Muscle layer of duodenum (tissue), 2 donors: ENCODE results near the gene UGT1A7.

ENCODE experiments used
- H3K27ac ChIP-seq: one replicate; pipeline ENCODE4 v1.7.0; 2013; ENCODE audit warnings: mild to moderate bottlenecking, low read length
- H3K27me3 ChIP-seq: one replicate; pipeline ENCODE4 v1.7.0; 2013; ENCODE audit warnings: low read depth, mild to moderate bottlenecking, control low read depth, low read length
- H3K36me3 ChIP-seq, 2 donors: one replicate each; pipeline ENCODE4 v1.7.0; 2013; ENCODE audit warnings: low read length in 2 of 2, control low read depth in 1 of 2, mild to moderate bottlenecking in 1 of 2; ENCODE audit not compliant: insufficient read depth in 2 of 2, control insufficient read depth in 1 of 2
- H3K4me1 ChIP-seq, 2 donors: one replicate each; pipeline ENCODE4 v1.7.0; 2013; ENCODE audit warnings: low read length in 2 of 2, mild to moderate bottlenecking in 2 of 2, control low read depth in 1 of 2, moderate library complexity in 1 of 2; ENCODE audit not compliant: insufficient read depth in 2 of 2, control insufficient read depth in 1 of 2
- H3K4me3 ChIP-seq, 2 donors: one replicate each; pipeline ENCODE4 v1.7.0; 2013; ENCODE audit warnings: low read length in 2 of 2, low read depth in 1 of 2, mild to moderate bottlenecking in 1 of 2
- H3K9me3 ChIP-seq, 2 donors: one replicate each; pipeline ENCODE4 v1.7.0; 2013; ENCODE audit warnings: low read length in 2 of 2, control low read depth in 1 of 2, mild to moderate bottlenecking in 1 of 2; ENCODE audit not compliant: control insufficient read depth in 1 of 2
- donor health status: healthy.

The UGT1A7 gene

DNA sequence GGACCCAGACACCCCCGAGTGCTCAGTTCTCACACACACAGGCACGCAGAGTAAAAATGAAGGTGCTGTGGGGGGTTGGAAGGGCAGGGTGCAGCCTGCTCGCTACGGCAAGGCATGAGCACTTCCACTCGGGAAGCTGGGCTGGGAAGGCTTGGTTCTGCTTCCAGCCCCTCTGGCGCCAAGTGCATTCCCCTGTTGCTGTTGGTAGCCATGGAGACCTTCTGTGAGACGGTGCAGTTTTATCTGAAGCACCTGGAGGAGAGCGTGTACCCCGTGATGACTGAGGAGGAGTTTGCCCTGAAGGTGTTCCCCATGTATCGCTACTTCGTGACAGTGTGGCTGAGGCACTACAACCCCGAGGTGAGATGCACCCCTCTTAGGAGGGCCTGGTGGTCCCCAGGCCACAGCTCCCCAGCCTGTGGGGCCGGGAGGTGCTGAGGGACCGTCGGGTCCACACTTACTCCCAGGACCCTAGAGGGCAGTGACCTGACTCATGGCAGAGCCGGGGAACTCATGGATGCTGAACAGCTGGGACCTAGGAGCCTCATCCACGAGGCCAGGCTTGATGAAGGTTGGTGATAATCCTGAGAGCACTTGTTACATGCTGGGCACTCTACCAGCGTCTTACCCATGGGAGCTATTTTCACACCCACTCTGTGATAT lies 111.9 kb downstream of the UGT1A7 start:
- no peaks in the 10 kb centered on the region for H3K36me3 ChIP-seq
- no peak overlapping the region for H3K27ac ChIP-seq
- no peaks in the 10 kb centered on the region for H3K9me3 ChIP-seq
- no peak overlapping the region for H3K4me3 ChIP-seq
- no peaks in the 10 kb centered on the region for H3K27me3 ChIP-seq
- H3K4me1 ChIP-seq = no peaks in the 10 kb centered on the region

DNA sequence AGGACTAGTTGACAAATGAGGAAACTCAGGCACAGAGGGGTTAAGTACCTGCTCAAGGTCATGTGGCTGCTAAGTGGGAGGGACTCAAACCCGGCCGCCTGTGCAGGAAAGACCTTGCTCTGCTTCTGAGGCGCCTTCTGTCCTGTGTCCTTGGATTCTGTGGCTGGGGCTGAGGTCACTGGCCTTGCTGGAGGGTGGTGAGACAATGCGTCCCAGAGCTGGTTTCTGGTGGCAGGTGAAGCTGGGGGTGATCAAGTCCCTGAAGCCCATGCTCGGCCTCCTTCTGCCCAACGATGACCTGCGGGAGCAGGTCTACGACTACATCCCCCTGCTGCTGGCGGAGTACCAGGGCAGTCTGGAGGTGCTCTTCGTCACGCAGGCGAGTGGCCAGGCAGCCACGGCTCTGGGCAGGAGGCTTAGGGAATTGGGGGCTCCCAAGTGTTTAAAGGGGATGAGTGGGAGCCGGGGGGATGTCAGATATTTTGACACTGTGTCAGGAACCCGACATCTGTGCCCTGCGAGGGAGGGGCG lies 112.5 kb downstream of the UGT1A7 start:
- H3K36me3 ChIP-seq = no peaks in the 10 kb centered on the region
- no peaks in the 10 kb centered on the region for H3K9me3 ChIP-seq
- no peaks in the 10 kb centered on the region for H3K27me3 ChIP-seq
- no peak overlapping the region for H3K27ac ChIP-seq
- no peak overlapping the region for H3K4me3 ChIP-seq
- no peaks in the 10 kb centered on the region for H3K4me1 ChIP-seq

DNA sequence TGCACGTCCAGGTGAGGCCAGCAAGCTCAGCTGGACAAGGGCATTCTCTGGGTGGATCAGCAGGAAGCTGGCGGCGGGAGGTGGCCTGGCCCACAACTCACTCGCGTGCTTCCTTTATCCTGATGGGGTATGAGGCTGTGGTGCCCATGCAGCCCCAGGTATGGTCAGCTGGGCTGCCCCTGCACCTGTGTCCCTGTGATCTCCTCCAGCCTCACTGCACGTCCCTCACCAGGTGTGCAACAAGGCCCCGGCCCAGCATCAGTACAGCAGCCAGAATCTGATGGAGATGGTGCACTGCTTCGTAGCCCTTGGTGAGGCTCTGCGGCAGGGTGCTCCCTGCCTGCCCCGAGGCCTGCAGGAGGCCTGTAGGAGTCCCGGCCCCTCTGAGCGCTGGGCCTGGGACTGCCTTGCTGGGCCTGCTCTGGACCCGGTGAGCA lies 114.1 kb downstream of the UGT1A7 start:
- no peak overlapping the region for H3K4me3 ChIP-seq
- no peaks in the 10 kb centered on the region for H3K4me1 ChIP-seq
- no peaks in the 10 kb centered on the region for H3K36me3 ChIP-seq
- no peaks in the 10 kb centered on the region for H3K27me3 ChIP-seq
- H3K9me3 ChIP-seq = no peaks in the 10 kb centered on the region
- no peak overlapping the region for H3K27ac ChIP-seq

DNA sequence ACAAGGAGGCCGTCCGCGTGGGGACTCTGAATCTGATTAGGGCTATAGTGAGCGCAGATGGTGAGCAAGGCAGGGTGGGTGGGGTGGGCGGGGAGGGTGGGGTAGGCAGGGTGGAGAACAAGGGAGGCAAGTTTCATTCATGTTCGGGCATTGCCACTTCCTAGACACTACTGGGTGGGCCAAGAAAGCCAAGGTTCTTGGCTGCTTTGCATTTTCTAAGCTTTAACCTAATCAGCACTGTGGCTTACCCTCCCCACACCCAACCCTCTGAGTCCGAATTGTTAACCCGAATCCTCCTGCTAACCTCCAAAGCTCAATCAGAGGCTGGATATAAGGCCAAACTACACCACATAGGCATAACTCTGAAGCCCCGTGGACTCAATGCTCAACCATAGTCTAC lies 114.6 kb downstream of the UGT1A7 start:
- no peaks in the 10 kb centered on the region for H3K27me3 ChIP-seq
- no peak overlapping the region for H3K4me3 ChIP-seq
- no peaks in the 10 kb centered on the region for H3K36me3 ChIP-seq
- no peaks in the 10 kb centered on the region for H3K9me3 ChIP-seq
- H3K27ac ChIP-seq = no peak overlapping the region
- H3K4me1 ChIP-seq = no peaks in the 10 kb centered on the region

DNA sequence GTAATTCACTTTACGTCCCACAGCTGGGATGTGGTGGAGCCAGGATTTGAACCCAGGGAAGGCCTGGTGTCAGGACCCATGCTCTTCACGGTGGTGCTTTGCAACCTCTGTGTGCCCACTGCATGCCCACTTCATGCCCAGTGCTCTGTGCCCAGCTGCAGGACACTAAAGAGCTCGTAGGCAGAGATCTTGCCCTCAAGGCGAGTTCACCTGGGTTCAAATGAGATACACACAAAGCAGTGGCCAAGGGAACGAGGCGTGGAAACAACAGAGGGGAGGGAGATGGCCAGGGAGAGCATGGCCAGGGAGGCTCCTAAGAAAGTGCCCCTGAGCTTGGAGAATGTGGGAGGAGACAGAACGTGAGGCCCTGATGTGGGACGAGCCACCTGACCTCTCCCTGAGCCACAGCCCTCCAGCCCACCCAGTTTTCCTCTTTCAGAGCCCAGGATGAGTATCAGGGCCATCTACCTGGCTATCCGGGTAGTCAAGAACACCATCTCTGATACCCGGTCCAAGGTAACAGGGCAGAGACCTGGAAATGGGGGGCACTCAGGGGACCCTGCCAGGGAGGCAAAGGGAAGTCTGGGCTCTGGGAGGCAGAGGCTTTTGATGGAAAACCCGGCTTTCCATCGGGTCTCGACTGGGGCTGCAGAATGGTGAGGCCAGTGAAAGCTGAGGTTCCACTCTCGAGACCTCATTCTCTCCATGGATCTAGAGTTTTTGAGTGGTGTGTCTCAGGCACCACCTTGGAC lies 116.8 kb downstream of the UGT1A7 start:
- Histone ChIP-seq H3K36me3 (no peaks in the 10 kb centered on the region), H3K4me1 (no peaks in the 10 kb centered on the region), H3K27me3 (no peaks in the 10 kb centered on the region), H3K9me3 (no peaks in the 10 kb centered on the region), H3K4me3 (no peak overlapping the region), H3K27ac (no peak overlapping the region)

DNA sequence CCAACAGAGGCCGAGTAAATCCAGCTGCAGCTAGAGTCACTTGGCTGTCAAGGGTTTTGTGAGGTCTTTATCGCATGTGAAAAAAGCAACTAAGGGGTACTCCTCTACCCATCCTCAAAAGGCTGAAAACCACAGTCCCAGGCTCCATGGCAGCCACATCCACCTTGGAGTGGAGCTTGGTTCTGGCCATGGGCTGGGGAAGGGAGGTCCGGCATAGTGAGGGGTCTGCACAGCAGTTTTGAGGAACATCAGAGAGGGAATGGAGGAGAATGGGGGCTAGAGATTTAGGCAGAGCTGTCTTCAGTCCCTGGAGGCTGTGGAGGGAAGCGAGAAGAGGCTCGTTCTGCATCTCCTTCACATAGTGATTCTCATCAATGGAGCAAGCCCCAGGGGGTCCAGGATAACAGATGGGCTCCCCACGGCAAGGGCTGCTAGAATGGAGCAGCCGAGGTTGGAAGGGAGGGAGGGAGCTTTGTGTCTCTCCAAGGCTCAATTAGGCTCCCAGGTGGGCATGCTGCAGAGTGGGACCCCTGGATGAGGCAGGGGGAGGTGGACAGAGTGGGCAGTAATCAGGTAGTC lies 117.5 kb downstream of the UGT1A7 start:
- Histone ChIP-seq H3K27me3 (no peaks in the 10 kb centered on the region), H3K4me3 (no peak overlapping the region), H3K27ac (no peak overlapping the region), H3K36me3 (no peaks in the 10 kb centered on the region), H3K4me1 (no peaks in the 10 kb centered on the region), H3K9me3 (no peaks in the 10 kb centered on the region)

DNA sequence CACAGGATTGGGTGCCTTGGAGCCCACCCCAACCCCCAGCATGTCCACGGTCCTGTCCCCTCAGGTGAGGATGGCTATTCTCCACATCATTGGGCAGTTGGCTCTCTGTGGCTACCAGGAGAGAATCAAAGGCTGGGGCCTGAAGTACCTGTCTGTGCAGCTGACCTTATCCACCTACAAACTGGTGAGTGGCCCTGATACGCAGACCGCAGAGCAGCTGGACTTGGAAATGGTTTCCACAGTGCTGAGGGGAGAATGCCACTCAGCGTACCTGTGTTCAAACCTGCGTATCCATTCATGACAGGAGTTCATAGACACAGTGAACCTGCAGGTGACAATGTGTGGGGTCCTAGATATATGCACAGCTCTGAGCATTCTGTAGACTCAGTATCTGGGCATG lies 118.0 kb downstream of the UGT1A7 start:
- Histone ChIP-seq H3K27ac (no peak overlapping the region), H3K4me3 (no peak overlapping the region), H3K9me3 (no peaks in the 10 kb centered on the region), H3K4me1 (no peaks in the 10 kb centered on the region), H3K36me3 (no peaks in the 10 kb centered on the region), H3K27me3 (no peaks in the 10 kb centered on the region)

DNA sequence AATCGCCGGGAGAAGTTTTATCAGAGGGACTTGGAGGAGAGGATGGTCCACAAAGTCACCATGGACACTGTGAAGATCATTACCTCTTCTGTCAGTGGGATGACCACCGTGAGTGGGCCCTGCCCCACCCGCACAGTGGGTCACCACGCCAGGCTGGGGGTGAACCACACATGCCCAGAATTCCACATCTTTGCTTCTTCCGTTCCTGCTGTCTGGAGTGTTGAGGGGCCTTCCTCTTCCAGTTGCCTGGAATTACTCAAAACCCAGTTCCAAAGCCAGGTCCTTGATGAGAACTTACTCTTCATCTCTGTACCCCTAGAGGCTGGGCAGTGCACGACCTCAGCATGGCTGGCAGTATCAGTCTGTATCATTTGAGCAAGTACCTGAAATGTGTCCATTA lies 118.5 kb downstream of the UGT1A7 start:
- no peaks in the 10 kb centered on the region for H3K4me1 ChIP-seq
- H3K27ac ChIP-seq = no peak overlapping the region
- no peak overlapping the region for H3K4me3 ChIP-seq
- H3K9me3 ChIP-seq = no peaks in the 10 kb centered on the region
- no peaks in the 10 kb centered on the region for H3K27me3 ChIP-seq
- no peaks in the 10 kb centered on the region for H3K36me3 ChIP-seq

DNA sequence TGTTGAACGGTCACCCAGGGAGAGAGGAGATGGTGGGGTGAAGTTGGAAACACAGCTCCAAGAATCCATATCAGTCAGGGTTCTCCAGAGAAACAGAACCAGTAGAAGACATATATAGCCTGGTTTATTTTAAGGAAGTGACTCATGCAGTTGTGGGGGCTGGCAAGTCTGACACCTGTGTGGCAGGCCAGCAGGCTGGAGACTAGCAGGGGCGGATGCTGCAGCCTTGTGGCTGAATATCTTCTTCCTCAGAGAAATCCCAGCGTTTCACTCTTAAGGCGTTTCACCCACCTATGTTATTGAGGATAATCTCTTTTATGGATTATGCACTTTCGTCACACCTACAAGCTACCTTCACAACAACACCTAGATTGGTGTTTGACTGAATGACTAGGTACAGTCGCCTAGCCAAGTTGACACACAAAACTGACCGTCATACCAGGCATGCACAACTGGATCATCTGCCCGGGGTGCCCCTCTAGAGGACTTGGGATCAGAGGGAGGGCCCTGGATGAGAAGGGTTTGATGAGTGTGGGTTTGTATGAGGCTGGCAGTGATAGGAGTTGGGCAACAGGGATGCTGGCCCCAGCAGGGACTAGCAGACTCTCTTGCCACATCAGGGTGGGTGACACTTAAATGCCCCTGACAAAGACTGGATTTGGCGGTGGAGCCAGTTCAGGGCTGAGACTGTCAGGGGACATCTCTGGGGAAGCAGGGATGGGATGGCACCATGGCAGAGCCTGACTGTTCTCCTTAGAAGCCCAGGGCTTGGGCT lies 119.8 kb downstream of the UGT1A7 start:
- Histone ChIP-seq H3K27me3 (no peaks in the 10 kb centered on the region), H3K4me3 (no peak overlapping the region)

DNA sequence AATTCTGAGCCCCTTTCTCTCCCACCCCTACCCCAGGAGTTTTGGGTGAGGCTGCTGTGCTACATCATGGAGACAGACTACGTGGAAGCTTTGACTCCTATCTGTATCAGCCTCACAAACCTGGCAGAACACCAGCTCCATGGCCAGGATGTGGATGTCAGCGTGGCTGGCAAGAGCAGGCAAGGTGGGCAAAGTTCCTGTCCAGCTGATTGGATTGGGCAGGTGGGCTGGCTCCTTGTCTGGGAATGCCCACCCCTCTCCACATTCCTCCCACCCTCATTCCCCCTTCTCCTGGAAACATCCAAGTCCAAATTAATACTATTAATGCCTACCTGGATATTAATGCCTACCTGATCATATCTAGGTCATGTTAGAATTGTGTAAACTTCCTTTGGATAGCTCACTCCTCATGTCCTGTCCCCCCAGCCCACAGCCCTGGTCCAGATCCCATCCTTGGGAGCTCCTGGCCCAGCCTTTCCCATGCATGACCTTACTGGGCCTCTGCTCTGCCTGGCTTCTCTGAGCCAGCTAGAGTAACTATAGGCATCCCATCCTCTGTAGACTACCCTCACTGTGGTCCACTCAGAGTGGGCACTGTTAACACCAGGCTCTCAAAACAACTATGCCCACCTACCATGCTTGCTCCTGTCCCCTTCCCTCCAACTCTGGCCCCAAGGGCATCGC lies 120.6 kb downstream of the UGT1A7 start:
- Histone ChIP-seq H3K4me3 (no peak overlapping the region), H3K4me1 (no peaks in the 10 kb centered on the region), H3K27me3 (no peaks in the 10 kb centered on the region), H3K9me3 (no peaks in the 10 kb centered on the region), H3K27ac (no peak overlapping the region), H3K36me3 (no peaks in the 10 kb centered on the region)

More for the DNA sequence above, 119.8 kb downstream of the UGT1A7 start:
- no peak overlapping the region for H3K27ac ChIP-seq
- no peaks in the 10 kb centered on the region for H3K36me3 ChIP-seq
- no peaks in the 10 kb centered on the region for H3K4me1 ChIP-seq
- H3K9me3 ChIP-seq = no peaks in the 10 kb centered on the region
